Endometrial microvascular endothelial cells (primary cell): Measurements from ENCODE around the gene HSPA6. TPM values are rescaled to one million over a fixed set of nuclear protein-coding genes. Genes with fewer than 3 reads are reported as not detected.
"Not testable (repeated sequence)": the region's sequence is repeated elsewhere in the genome, so short reads cannot be mapped to it uniquely, and the experiment has no call there.

Experiments used
- in situ Hi-C: cut with HindIII; loops from 2 replicates; pipeline ENCODE4 v1.10.0; 2017; ENCODE audit warnings: low sequenced_read_pairs, low pct_unique_long_range_greater_than_20kb; ENCODE audit errors: inconsistent ontology term
- total RNA-seq: library from RNA; depleted of rRNA; stranded (reverse); fragments of >200 nt; gene quantifications from one replicate; pipeline ENCODE4 v1.2.3, GENCODE V29; 2015; ENCODE audit errors: inconsistent ontology term

HSPA6 gene
- not detected for total RNA-seq

- in situ Hi-C loops = not testable (repeated sequence)
Observed at GRCh38 chr1:161523817-161524741, at the start of gene HSPA6. TSS of gene HSPA6 (plus strand) at chr1:161524540. CDS start at chr1:161524659, 119 bp downstream.

DNA sequence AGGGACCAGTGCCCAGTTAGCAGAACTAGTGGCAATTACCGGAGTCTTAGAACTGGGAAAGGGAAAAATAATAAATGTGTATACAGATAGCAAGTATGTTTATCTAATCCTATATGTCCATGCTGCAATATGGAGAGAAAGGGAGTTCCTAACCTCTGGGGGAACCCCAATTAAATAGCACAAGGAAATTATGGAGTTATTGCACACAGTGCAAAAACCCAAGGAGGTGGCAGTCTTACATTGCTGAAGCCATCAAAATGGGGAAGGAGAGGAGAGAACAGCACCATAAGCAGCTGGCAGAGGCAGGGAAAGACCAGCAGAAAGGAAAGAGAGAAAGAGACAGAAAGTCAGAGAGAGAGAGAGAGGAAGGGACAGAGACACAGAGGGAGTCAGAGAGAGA is 46.6 kb upstream of the HSPA6 start:
- in situ Hi-C loops = not testable (repeated sequence)

GRCh38 chr1:161478985-161479384 is 45.4 kb upstream of the HSPA6 start:
- in situ Hi-C loops = no loop called here

DNA sequence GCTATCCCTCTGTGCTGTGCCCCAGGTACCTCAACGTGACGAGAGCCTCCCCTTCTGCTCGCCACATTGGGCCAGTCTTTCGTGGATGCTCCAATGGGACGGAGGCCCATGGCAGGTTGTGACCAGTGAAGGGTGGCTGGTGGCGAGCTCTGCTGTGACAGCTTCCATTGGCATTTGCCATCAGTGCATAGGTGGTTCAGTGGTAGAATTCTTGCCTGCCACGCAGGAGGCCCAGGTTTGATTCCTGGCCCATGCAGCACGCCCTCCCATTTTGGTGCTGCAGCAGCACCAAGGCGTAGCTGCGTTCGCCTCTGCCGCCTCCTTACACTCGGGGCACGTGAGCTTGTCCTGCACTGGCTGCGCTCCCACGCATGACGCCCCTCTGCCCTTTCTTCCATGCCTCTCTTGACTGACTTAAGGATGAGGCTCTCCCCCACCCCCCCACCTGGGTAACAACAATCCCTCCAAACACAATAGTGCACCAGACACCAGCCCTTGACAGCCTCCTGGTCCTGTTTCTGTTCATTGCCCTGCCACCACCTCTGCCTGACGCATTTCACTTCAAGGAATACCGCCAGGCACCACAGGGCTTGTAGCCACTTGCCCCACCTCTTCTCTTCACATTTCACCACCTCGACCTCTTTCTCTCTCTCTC is 43.8 kb upstream of the HSPA6 start:
- in situ Hi-C loops = no loop called here

- in situ Hi-C loops = no loop called here
Observed at GRCh38 chr1:161481624-161482392, 42.5 kb upstream of the HSPA6 start.

- in situ Hi-C loops = no loop called here
Observed at GRCh38 chr1:161482610-161483009, 41.7 kb upstream of the HSPA6 start.

DNA sequence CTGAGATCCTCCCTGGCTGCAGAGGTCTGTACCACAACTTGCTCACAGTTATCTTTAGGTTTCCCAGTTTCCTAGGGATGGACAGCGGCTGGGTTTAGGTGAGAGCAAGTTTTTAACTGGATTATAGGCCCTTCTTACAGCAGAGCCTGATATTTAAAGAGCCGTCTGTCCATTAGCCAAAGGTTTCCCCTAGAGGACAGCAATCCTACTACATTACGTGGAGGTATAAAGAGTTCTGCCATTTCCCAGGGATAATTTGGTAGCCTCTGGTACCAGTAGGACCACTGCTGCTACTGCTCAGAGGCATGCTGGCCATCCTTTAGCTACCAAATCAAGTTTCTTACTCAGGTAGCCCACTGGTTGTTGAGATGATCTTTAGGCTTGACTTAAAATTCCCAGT is 41.0 kb upstream of the HSPA6 start:
- in situ Hi-C loops = no loop called here

DNA sequence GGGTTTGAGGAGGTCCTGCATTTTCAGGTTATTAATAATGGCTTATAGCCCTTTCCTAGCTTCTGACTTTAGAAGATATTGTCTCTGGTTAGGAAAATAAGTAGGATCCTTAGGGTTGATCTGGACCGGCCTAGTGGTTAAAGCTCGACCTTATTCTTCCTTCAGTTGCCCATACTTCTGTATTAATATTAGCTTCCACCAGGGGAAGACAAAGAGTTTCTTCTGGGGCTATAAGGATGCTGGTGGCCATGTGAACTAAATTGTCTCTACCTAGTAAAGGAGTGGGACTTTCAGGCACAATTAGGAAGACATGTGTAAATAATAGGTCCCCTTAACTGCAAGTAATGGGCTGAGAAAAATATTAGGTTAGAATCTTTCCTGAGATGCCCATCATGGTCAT is 39.7 kb upstream of the HSPA6 start:
- in situ Hi-C loops = no loop called here

DNA sequence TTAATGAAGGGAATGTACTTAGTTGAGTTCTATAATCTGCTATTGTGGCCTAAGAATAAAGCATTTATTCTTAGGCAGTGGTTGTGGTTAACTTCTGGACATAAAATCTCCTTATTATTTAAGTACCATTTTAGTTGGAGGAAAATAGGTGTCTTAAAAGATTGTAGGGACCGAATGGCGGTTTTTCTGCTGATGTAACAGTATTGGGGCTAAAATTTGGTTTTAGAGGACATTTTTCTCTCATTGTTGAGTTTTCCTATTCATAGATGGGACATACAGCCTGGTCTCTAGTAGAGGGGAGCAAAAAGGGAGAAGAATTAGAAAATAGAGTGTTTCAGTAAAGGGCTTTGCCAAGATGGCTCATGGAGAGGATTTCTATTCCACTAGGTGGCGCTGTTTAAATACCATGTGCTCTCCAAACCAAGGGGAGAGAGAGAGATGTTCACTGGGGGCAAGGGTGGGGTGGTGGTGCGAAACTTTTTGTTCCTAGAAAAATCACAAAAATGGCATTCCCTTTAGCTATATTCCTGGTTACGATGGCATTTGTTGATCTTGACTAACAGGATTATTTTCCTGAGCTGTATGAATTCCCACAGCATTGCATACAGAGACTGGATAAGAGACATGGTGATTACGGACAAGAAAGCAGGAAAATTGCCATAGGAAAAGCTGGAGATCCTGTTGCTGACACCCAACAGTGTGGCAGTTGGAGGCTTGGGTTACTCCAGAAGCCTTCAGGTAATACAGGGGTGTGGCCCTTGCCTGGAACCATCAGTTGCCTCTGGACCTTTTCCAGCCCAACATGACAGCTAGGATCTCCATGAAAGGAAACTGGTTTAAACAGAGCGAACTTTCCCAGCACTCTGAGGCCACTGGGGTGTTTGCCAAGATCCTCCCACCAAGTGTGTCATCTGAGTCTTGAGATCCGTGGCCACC is 37.3 kb upstream of the HSPA6 start:
- in situ Hi-C loops = no loop called here

GRCh38 chr1:161491472-161491871 is 32.9 kb upstream of the HSPA6 start:
- in situ Hi-C loops = no loop called here

GRCh38 chr1:161492827-161493226 is 31.5 kb upstream of the HSPA6 start:
- in situ Hi-C loops = no loop called here

DNA sequence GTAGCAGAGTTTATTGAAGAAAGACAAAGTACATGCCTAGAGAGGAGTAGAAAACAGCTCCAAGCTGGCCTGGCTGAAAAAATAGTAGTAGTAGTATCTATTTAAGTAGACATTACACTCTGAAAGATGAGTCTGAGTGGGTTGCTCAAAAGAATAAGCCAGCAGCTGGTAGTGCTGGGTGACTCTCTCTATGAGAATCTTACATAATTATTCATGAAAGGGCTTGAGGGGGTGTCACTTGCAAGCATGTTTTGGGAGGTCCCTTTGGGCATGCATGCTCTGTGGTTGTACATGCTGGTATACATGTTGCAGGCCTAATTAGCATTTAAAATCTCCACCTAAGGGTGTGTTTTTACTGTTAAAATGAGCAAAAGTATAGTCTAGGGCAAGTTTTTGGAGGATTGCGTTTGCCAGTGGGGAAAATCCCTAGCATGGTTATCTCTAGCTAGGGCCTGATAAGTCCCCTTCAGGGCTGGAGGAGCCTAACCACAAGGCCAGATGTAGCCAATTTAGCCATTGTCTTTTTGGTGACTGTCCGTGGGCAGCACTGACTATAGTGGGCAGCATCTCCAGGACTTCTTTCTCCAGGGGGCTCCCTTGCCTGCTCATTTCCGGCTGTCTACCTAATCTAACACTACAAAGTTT is 30.1 kb upstream of the HSPA6 start:
- in situ Hi-C loops = no loop called here

- in situ Hi-C loops = no loop called here
Observed at GRCh38 chr1:161495490-161495889, 28.9 kb upstream of the HSPA6 start.

- in situ Hi-C loops = no loop called here
Observed at GRCh38 chr1:161497961-161498360, 26.4 kb upstream of the HSPA6 start.

DNA sequence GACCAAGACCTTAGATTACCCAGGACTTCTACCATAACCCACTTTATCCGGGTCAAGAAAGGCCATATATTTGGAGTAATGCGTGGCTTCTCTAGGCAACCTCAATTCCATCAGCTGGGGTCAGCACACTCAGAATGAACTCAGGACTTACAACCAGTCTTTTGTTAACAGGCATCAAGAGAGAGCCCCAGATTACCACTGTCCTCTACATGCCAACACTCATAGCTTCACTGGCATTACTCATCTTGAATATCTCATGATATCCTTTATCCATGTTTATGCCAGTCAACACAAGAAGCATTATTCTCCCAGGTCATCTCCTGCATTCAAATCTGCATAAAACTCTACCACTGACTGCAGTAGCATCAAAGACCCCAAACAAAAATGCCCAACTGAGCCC is 25.7 kb upstream of the HSPA6 start:
- in situ Hi-C loops = no loop called here

- in situ Hi-C loops = no loop called here
Observed at GRCh38 chr1:161499099-161500039, 25.0 kb upstream of the HSPA6 start.

DNA sequence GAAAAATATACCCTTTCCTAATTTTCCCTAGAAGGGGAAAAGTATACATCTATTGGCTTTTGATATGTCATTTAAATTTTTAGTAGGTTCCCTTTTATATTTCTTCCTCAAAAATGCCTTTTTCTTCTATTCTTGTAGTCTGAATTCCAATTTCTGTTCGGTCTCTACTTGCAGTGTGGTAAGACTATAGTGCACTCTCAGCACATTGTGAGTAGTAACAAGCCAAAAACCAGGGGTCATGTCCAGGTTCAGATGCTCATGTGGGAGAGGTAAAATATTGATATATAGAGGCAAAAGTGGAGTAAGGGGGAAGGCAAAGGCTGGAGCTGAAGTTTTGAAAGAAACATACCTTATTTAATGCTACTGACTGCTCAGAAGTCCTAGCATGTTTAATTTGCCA is 23.1 kb upstream of the HSPA6 start:
- in situ Hi-C loops = no loop called here
